Activated CD4-positive, alpha-beta T cell treated with anti-CD3 and anti-CD28 coated beads, Interleukin-2, Interleukin-6, amounts not matched to agents 100 ng/mL and 50 ng/mL, durations not matched to agents 16 hours and 8 hours (primary cell): ENCODE results near the gene OAT.
"Not testable (repeated sequence)": the region's sequence is repeated elsewhere in the genome, so short reads cannot be mapped to it uniquely, and the experiment has no call there.

Source experiments
- DNase-seq: peaks from one replicate; pipeline ENCODE4 v3.0.0-alpha.2; 2020

OAT gene

DNA sequence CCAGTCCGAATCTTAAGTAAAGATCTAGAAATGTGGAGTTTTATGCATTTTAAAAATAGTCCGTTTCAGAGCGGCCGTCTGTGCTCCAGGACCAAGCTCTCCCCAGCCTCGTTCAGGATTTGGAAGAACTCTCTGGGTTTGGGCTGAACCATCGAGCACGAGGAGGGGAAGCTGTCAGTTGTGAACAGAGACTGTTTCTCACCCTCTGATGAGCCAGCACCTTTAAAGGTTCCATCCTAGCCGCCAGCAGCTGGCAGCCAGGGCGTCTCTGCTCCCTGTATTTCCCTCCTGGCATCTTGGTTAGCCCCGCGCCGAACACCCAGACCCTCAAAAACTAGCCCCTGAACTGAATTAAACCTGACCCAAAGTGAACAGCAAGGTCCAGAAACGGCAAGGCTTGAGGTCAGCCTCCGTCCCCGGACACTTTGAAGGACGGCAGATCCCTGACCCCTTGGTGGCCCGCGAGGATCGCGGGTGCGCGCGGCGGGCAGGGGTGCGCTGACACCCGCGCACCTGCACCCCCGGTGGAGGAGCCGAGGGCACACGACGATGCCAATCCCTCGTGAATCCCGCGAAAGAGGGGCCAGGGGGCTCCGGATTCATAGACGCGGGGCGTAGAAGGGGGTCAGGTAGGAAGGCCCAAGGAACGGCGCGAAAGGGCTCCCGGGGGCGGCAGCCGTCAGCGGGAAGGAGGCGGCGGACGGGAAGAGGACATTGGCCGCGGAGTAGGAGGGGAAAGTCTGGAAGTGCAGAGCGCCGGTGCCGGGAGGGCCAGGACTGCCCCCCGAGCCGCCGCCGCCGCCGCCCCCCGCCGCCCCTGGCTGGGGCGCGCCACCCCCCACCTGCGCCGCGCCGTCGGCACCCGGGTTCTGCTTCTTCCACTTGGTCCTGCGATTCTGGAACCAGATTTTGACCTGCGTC is 28.4 kb upstream of the OAT start:
- no peak for DNase-seq

DNA sequence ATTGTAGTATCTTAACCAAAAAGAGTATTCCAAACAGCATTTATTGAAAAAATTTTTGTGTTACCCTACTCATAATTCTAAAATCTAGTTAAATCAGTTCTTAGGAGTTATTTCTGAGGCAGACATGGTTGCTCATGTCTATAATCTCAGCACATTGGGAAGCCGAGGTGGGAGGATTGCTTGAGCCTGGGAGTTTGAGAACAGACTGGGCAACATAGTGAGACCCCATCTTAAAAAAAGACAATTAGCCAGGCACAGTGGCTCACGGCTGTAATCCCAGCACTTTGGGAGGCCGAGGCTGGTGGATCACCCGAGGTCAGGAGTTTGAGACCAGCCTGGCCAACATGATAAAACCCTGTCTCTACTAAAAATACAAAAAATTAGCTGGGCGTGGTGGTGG is 23.0 kb upstream of the OAT start:
- DNase-seq: not testable (repeated sequence)

DNA sequence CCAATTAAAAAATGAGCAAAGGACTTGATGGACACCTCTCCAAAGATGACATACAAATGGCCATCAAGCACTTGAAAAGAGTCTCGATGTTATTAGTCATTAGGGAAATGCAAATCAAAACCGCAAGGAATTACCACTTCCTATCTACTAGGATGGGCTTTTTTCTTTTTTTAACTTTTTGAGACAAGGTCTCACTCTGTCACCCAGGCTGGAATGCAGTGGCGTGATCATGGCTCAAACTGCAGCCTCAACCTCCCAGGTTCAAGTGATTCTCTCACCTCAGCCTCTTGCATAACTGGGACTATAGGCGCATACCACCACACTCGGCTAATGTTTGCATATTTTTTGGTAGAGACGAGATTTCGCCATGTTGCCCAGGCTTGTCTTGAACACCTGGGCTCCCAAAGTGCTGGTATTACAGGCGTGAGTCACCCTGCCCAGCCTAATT is 17.5 kb upstream of the OAT start:
- DNase-seq: peak; percentile 12

DNA sequence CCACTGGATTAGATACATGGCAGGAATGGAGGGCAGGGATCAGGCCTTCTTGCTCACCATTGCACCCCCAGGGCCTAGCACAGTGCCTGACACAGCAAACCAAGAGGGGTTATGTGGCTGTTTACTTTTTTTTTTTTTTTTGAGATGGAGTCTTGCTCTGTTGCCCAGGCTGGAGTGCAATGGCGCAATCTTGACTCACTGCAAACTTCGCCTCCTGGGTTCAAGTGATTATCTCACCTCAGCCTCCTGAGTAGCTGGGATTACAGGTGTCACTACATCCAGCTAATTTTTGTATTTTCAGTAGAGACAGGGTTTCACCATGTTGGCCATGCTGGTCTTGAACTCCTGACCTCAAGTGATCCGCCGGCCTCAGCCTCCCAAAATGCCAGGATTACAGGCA is 17.0 kb upstream of the OAT start:
- not testable (repeated sequence) for DNase-seq

DNA sequence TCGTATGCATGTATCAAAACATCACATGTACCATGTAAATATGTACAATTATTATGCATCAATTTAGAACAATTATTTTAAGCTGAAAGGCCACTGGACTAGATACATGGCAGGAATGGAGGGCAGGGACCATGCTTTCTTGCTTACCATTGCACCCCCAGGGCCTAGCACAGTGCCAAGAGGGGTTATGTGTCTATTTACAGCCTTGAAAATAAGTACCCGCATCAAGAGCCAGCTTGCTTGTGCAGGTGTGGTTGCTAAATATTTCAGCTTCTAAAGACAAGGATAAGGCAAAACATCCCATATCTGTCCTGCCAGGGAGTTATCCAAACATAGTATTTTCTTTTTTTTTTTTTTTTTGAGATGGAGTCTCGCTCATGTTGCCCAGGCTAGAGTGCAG is 14.7 kb upstream of the OAT start:
- DNase-seq: no peak

DNA sequence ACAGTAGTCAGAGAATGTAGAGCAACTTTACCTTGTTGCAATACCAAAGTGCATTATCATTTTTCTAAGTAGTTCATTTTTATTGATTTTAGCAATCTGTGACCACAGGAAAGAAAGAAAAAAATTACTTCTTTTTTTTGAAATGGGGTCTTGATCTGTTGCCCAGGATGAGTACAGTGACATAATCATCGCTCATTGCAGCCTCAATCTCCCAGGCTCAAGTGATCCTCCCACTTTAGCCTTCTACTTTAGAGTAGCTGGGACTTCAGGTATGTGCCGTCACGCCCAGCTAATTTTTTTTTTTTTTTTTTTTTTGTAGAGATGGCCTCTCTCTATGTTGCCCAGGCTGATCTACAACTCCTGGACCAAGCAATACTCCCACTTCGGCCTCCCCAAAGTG is 11.4 kb upstream of the OAT start:
- DNase-seq: no peak

DNA sequence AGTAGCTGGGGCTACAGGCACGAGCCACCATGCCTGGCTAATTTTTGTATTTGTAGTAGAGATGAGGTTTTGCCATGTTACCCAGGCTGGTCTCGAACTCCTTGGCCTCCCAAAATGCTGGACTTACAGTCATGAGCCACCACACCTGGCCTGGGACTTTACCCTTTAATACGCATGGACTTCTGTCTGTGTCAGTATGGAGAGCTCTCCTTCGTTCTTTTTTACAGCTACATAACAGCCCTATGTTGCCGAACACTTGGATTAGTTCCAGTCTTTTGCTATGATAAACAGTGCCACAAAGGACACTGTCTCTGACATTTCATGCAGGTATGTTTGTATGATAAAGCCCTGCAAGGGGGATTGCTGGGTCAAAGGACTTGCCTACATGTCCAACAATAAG is 10.9 kb upstream of the OAT start:
- DNase-seq: no peak

DNA sequence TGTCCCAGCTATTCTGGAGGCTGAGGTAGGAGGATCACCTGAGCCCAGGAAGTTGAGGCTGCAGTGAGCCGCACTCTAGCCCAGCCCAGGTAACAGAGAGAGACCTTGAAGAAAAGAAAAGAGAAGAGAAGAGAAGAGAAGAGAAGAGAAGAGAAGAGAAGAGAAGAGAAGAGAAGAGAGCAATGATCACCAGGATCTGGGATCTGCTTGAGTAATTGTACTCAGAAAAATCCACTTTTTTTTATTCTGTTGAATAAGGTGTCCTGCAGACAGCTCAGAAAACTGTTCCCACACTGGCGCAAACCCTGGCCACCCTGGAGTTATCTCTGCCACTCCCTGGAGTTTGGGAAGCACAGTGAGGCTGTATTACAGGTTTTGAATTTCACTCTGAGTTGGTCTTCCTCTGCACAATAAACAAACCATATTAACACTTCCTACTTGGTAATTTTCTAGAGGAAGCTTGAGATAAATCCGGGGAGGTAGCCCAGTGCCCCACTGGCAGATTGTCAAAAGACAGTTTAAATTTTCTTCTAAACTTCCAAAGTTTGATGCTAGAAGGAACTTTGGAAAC is 9.6 kb upstream of the OAT start:
- no peak for DNase-seq

DNA sequence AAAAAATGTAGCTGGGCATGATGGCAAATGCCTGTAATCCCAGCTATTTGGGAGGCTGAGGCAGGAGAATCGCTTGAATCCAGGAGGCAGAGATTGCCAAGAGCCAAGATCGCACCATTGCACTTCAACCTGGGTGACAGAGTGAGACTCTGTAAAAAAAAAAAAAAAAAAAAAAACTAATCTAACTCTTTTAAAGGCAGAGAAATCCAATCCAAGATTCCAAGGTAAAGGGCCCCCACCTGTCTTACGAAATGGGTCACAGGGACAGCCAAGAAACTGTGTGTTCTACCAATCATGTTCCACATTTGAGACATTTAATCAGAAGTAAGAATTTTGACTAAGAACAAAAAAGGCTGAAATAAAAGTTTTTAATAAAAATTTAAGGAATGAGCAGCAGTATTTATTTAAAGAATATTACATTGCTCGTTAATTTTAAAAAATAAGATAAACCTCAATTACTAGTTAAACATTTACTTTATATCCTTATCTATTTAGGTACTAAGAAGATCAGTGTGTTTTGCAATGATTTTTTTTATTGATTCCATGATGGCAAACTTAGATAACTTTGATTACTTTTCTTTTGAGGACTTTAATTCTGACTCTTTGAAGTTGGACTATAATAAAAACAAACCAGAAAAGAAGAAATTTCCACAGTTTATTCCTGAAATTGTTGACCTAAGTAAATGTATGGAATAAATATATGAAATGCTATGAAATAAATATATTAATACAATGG is 6.7 kb upstream of the OAT start:
- no peak for DNase-seq

DNA sequence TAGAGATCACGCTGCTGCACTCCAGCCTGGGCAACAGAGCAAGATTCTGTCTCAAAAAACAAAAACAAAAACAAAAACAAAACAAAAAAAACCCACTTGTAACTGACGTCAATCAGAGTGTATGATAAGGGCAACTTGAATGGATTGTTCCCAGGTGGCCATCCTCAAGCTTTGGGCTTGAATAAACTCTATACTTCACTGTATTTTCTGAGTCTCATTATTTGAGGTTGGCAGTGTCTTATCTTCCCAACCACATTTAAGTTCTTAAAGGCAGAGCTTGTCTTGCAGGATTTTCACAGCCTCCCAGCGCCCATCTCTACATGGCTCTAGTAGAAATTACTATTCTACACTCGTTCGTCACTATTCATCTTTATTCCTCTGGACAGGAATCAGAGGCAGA is 5.1 kb upstream of the OAT start:
- no peak for DNase-seq

DNA sequence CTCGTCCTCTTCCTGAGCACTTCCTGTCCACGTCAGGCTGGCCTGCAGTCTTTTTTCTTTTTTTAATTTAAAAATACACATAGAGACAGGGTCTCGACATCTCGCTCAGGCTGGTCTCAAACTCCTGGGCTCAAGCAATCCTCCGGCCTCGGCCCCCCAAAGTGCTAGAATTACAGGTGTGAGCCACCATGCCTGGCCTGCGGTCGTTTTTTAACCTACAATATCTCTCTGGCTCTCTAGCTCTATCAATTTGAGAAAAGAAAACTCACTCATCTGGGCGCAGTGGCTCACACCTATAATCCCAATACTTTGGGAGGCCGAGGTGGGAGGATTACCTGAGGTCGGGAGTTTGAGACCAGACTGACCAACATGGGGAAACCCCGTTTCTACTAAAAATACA is 4.0 kb upstream of the OAT start:
- no peak for DNase-seq

DNA sequence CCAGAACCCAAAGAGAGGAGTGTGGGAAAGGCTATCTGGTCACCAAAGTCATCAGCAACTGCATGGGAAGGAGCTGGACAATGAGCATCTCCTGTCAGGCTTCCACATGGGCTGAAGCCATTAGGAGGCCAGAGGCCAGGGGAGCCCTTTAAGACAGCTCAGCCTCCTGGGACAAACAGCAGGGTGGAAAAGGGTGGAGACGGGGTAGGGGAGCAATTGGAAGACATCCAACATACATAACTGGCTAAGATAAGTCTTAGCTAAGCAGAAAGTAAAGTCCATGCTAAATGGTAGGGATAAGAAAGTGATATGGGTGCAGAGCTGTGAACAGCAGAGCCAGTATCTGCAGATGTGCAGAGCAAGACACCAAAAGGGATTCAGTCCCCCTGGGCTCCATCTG is 1.5 kb upstream of the OAT start:
- no peak for DNase-seq

DNA sequence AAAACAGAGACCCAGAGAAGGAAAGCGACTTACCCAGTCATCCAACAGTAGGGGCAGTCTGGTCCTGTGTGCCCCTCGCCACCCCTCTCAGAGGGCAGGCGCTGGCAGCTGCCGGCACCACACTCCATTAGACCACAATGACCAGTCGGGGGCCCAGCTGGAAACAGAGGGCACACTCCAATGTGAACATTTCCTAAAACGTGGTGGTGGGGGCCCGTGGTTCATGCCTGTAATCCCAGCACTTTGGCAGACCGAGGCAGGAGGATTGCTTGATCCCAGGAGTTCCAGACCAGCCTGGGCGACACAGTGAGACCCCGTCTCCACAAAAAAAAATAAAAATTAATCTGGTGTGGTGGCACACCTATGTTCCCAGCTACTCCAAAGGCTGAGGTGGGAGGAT is 912 bp upstream of the OAT start:
- DNase-seq: no peak

DNA sequence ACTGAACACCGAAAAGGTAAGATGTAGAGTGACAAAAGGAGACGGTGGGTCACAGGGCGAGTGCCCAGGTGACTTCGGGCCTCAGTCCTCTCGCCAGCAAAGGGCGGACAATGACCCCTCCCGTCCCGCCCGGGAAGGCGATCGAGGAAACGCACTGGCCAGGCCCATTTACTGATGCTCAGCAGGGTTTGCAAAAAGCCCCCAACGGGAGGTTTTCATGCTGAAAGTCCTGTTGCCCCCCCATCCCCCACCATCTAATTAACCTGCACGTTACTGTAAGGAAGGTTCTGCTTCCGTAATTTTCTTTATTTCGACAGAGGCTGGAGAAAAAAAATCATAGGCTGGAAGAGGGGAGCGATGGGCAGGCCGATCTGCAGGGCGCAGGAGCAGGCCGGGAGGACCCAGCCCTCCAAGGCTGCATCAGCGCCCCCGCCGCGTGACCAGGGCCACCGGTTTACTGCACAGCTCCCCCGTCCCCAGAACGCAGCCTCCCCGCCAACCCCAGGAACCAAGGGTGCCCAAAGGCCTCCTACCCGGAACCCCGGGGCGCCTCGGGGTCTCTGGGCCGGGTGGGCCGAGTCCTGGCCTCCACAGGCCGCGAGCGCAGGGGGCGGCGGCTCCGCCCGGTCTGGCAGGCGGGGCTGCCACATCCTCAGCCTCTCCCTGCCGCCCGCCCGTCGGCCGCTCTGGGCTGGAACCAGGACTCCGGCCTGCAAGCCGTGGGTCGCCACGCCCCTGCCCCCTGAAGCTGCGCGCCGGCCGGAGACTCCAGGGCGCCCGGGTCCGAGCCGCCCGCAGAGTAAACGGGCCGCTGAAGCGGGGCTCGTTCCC is 613 bp downstream of the OAT start:
- peak; percentile 46 for DNase-seq

DNA sequence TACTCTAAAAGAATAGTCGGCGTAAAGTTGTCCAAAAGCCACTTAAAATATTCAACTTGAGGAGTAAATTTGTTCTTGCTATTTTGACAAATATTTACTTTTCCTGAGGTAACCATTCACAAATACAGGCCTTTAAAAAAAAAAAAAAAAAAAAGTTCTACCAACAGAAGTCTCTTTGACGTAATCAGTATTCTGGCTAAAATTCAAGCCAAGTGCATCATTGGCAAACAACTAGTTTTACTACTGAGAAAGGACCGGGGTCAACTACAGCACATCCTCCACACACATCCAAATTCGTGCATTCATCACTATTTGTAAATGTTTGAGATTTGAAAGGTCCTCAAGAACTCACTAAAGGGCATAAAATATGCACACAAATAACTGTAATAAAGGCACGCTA is 2.0 kb downstream of the OAT start:
- no peak for DNase-seq

DNA sequence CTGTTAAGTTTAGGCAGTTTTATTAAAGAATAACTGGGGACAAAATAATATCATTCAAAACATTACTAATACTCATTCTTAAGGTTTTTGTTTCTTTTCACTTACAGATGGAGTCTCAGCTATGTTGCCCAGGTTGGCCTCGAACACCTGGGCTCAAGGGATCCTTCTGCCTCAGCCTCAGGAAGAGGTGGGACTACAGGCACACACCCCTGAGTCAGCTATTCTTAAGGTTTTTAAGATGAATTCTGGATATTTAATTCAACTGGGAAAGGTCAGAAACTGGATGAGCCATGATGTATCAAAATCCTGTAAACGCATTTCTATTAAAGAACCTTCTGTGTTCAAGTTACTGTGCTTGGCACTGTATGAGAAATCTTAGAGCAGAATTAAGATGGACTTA is 3.5 kb downstream of the OAT start:
- no peak for DNase-seq

DNA sequence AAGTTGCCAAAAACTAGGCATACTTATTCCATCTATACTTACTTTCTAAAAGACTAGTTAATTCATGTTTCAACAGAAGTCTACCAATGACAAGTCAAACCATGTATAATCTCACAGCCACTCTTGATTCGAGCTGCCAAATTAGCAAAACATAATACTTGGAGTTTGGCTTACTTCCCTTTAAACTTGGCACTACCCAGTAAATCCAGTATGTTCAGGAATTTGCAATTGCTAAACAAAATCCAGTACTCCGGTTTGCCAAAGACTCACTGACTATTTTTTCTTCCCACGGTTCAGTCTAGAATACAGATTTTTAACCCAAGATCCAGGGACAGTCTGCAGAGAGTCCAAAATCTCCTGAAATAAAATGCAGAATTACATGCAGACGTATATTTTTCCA is 4.6 kb downstream of the OAT start:
- no peak for DNase-seq

DNA sequence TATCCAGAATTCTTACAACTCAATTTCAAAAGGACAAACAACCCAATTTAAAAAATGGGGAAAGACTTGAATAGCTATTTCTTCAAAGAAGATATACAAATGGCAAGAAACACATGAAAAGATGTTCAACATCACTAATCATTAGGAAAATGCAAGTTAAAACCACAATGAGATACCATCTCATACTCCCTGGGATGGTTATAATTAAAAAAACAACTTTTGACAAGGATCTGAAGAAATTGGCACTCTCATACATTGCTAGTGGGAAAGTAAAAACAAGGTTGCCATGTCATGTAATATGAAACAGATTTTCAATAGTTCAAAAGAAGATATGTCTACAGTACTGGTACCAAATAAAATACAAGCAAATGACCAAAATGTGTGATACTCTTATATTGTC is 9.0 kb downstream of the OAT start:
- DNase-seq: no peak

DNA sequence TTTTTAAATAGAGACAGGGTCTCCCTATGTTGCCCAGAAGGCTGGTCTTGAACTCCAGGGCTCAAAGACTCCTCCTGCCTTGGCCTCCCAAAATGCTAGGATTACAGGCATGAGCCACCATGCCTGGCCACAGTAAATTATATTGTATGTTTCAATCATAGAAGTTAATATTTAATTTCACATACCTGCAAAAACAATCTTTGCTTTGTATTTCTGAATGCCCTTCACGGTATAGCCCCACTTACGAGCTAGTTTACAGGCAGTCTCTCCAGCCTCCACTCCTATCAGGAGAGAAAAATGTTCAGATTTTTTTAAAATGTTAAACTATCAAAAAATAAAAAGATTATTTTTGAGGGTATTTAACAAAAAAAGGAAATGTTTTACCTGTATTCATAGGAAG is 10.4 kb downstream of the OAT start:
- no peak for DNase-seq

DNA sequence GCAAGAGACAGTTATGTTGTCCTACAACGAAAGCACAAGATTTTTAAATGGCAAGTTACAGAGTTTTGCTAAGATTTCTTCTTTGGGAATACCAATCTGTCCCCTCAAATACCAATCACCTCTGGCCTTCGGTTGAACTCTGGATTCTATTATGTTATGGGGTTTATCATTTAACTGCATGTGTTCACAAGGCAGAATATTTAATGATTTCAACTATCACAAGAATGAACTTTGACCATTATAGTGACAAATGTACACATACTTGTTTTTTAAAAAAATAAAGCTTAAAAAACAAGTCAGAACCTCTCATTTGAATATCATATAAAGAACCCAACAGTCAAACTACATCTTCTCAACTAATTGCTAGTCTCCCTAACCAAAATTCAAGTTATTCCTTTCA is 11.3 kb downstream of the OAT start:
- no peak for DNase-seq

DNA sequence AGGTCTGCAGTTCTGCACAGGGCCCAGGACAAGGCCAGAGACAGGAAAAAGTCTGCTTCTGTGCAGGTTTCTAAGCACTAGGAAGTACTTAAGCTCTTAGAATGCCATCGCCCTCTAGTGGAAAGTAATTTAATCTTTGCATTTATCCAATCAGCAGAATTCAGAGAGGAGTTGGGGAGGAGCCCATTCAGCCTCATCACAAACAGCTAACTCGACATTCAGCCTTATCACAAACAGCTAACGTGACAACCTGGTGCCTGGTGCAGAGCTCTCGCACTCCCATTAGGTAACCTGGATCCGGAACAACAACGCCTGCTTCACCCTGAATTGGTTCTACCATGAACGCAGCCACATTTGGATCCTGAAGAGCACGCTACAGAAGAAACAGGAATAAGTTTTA is 15.2 kb downstream of the OAT start:
- peak; percentile 72 for DNase-seq

DNA sequence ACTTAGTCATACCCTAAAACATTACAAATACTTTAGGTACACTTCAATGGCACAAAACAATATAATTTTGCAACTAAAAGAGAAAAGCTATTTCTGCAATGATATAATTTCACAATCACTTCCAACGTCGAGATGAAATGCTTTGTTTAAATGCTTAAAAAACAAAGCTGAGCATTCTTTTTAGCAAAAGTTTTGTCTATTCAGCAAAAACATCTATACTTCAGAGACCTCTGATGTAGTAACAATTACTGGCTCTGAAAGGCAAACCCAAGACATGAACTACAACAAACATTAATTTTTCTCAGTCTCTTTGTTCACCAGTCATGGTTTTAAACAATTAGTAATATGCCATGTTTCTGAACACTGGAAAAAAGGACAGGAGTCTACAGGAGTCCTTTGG is 16.4 kb downstream of the OAT start:
- no peak for DNase-seq

DNA sequence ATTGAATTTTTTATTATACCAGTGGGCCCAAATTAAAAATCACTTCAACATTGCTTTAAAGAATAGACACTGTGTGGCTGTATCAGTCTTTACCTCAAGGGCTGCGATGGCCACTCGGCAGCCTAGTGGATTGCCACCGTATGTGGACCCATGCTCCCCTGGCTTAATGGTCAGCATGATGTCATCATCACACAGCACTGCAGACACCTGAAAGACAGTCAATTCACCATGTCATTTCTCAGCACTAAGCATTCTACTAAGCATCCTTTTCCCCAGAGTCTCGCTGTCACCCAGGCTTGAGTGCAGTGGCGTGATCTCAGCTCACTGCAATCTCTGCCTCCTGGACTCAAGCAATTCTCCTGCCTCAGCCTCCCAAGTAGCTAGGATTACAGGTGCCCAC is 17.1 kb downstream of the OAT start:
- DNase-seq: no peak
